HCT116 (cell line): Measurements from ENCODE around the gene DUSP2. TPM values are rescaled to one million over a fixed set of nuclear protein-coding genes. Genes with fewer than 3 reads are reported as not detected.

Source experiments
- ATAC-seq: fragments of 200-7000 bp; cut with Tn5 transposase; 2 replicates; pipeline ENCODE4 v1.9.1; 2020; ENCODE audit warnings: mild to moderate bottlenecking, moderate library complexity
- BruUV-seq: library from RNA; stranded (reverse); fragments of 400-500 nt; replicated peaks from 2 replicates; lab custom pipeline; 2021; lab: Mats Ljungman, UMichigan
- CTCF ChIA-PET: fragments of 300-600 bp; sonication (Branson Sonifier 250); formaldehyde crosslinking; loops from one replicate; lab custom pipeline; 2021; ENCODE audit warnings: antibody characterized with exemption; lab: Charles Lee
- POLR2A ChIA-PET: fragments of 300-600, 350-600 bp; sonication (Branson Sonifier 250); formaldehyde crosslinking; loops from one replicate; lab custom pipeline; 2021; ENCODE audit warnings: antibody characterized with exemption; lab: Charles Lee
- RAD21 ChIA-PET, 2 experiments: fragments of 300-600 bp; sonication (Branson Sonifier 250); formaldehyde crosslinking; loops; one replicate each; lab custom pipeline; 2023; ENCODE audit warnings: low total read pairs in 2 of 2; ENCODE audit not compliant: uncharacterized antibody in 2 of 2, unreplicated experiment in 2 of 2, low non-redundant PET in 1 of 2; lab: Charles Lee
- DNase-seq: peaks from one replicate; pipeline ENCODE4 v3.0.0-alpha.2; 2010; ENCODE audit warnings: low read depth, low spot score
- H2AFZ ChIP-seq: fragments of 200-600 bp; shearing (Covaris generic), sonication (generic); 2 replicates; pipeline ENCODE4 v1.6.1; 2017; ENCODE audit warnings: low read depth, mixed run types, mixed read lengths, antibody characterized with exemption, low read length; ENCODE audit not compliant: poor library complexity, severe bottlenecking
- H3K27ac ChIP-seq: 2 replicates; pipeline ENCODE4 v1.5.1; 2012; ENCODE audit warnings: low read depth, low read length
- H3K27me3 ChIP-seq: fragments of 200-600 bp; sonication (generic); 2 replicates; pipeline ENCODE4 v1.6.1; 2016; ENCODE audit warnings: mixed run types, low read length, mixed read lengths; ENCODE audit not compliant: insufficient read depth
- H3K36me3 ChIP-seq, 2 experiments: fragments of 200-500 bp in 1 of 2; fragments of 200-600 bp in 1 of 2; sonication (Bioruptor generic) in 1 of 2; sonication (generic) in 1 of 2; 2 replicates each; pipeline versions ENCODE4 v1.5.1 to v1.6.1; 2014 to 2016; ENCODE audit warnings: low read length in 2 of 2, inconsistent platforms in 1 of 2, mixed read lengths in 1 of 2, mixed run types in 1 of 2; ENCODE audit not compliant: insufficient read depth in 2 of 2, control insufficient read depth in 1 of 2
- H3K4me1 ChIP-seq, 2 experiments: fragments of 200-600 bp in 1 of 2; sonication (generic) in 1 of 2; 2 replicates each; pipeline versions ENCODE4 v1.5.1 to v1.6.1; 2012 to 2017; ENCODE audit warnings: low read length in 2 of 2, inconsistent platforms in 1 of 2, mild to moderate bottlenecking in 1 of 2, mixed read lengths in 1 of 2, mixed run types in 1 of 2, moderate library complexity in 1 of 2; ENCODE audit not compliant: insufficient read depth in 2 of 2, control insufficient read depth in 1 of 2
- H3K4me2 ChIP-seq: fragments of 200-600 bp; sonication (generic); 2 replicates; pipeline ENCODE4 v1.6.1; 2017; ENCODE audit warnings: mixed run types, low read length, mixed read lengths
- H3K4me3 ChIP-seq, 2 experiments: fragments of 200-600 bp in 1 of 2; sonication (generic) in 1 of 2; replicated peaks in 1 of 2; 2 replicates each; pipeline ENCODE4 v1.5.1; 2011 to 2016; ENCODE audit warnings: low read length in 2 of 2, control low read depth in 1 of 2, low read depth in 1 of 2, mild to moderate bottlenecking in 1 of 2, mixed read lengths in 1 of 2, mixed run types in 1 of 2
- H3K79me2 ChIP-seq: fragments of 200-600 bp; sonication (generic); 2 replicates; pipeline ENCODE4 v1.6.1; 2017; ENCODE audit warnings: mild to moderate bottlenecking, mixed run types, low read length, moderate library complexity, mixed read lengths; ENCODE audit not compliant: insufficient read depth
- H3K9ac ChIP-seq: fragments of 200-600 bp; sonication (generic); 2 replicates; pipeline ENCODE4 v1.6.1; 2016; ENCODE audit warnings: low read length, mixed read lengths
- H3K9me2 ChIP-seq: fragments of 200-600 bp; sonication (generic), shearing (Covaris generic); 2 replicates; pipeline ENCODE4 v1.6.1; 2017; ENCODE audit warnings: mixed run types, mild to moderate bottlenecking, moderate library complexity; ENCODE audit not compliant: insufficient read depth
- H3K9me3 ChIP-seq, 2 experiments: fragments of 200-500 bp in 1 of 2; fragments of 200-600 bp in 1 of 2; sonication (Bioruptor generic) in 1 of 2; sonication (generic) in 1 of 2; 2 replicates each; pipeline ENCODE4 v1.6.1; 2014 to 2017; ENCODE audit warnings: low read length in 2 of 2, mixed read lengths in 2 of 2, inconsistent platforms in 1 of 2, low read depth in 1 of 2, mild to moderate bottlenecking in 1 of 2, mixed run types in 1 of 2, moderate library complexity in 1 of 2; ENCODE audit not compliant: control insufficient read depth in 1 of 2, insufficient read depth in 1 of 2
- H4K20me1 ChIP-seq: fragments of 200-600 bp; sonication (generic), shearing (Covaris generic); 2 replicates; pipeline ENCODE4 v1.6.1; 2017; ENCODE audit warnings: mixed run types, mild to moderate bottlenecking, moderate library complexity; ENCODE audit not compliant: insufficient read depth
- CBX3 ChIP-seq: IDR thresholded peaks from 2 replicates; pipeline ENCODE4 v1.6.1; 2012; ENCODE audit warnings: low read depth
- CEBPB ChIP-seq: IDR thresholded peaks from 2 replicates; pipeline ENCODE4 v1.6.1; 2012; ENCODE audit warnings: low read depth
- EGR1 ChIP-seq: IDR thresholded peaks from 2 replicates; pipeline ENCODE4 v1.6.1; 2012; ENCODE audit warnings: low read depth
- ELF1 ChIP-seq: IDR thresholded peaks from 2 replicates; pipeline ENCODE4 v1.6.1; 2012; ENCODE audit warnings: low read depth, borderline replicate concordance
- EZH2 ChIP-seq: fragments of 200-600 bp; sonication (generic); IDR thresholded peaks from 2 replicates; pipeline ENCODE4 v1.6.1; 2017; ENCODE audit warnings: antibody characterized with exemption, mixed run types
- EZH2phosphoT487 ChIP-seq: fragments of 200-600 bp; IDR thresholded peaks from 2 replicates; pipeline ENCODE4 v1.6.1; 2018; ENCODE audit warnings: antibody characterized with exemption, borderline replicate concordance
- FOSL1 ChIP-seq: IDR thresholded peaks from 2 replicates; pipeline ENCODE4 v1.6.1; 2012; ENCODE audit warnings: low read depth
- JUND ChIP-seq: IDR thresholded peaks from 2 replicates; pipeline ENCODE4 v1.6.1; 2012
- MAX ChIP-seq: IDR thresholded peaks from 2 replicates; pipeline ENCODE4 v1.6.1; 2012
- POLR2A ChIP-seq: IDR thresholded peaks from 2 replicates; pipeline ENCODE4 v1.7.0; 2011; ENCODE audit warnings: borderline replicate concordance; ENCODE audit not compliant: insufficient read depth, insufficient read length; ENCODE audit errors: extremely low read depth
- POLR2AphosphoS5 ChIP-seq: IDR thresholded peaks from 2 replicates; pipeline ENCODE4 v1.6.1; 2011; ENCODE audit warnings: mild to moderate bottlenecking, low read depth, low read length, moderate library complexity
- RAD21 ChIP-seq: IDR thresholded peaks from 2 replicates; pipeline ENCODE4 v1.6.1; 2012; ENCODE audit warnings: low read depth, mild to moderate bottlenecking
- REST ChIP-seq: IDR thresholded peaks from 2 replicates; pipeline ENCODE4 v1.6.1; 2012; ENCODE audit warnings: low read depth
- SP1 ChIP-seq: IDR thresholded peaks from 2 replicates; pipeline ENCODE4 v1.6.1; 2012; ENCODE audit warnings: low read depth
- SRF ChIP-seq: IDR thresholded peaks from 2 replicates; pipeline ENCODE4 v1.6.1; 2012; ENCODE audit warnings: low read depth
- TCF7L2 ChIP-seq: IDR thresholded peaks from 2 replicates; pipeline ENCODE4 v1.7.0; 2011; ENCODE audit warnings: borderline replicate concordance, inconsistent platforms; ENCODE audit not compliant: insufficient read depth, insufficient read length; ENCODE audit errors: extremely low read depth
- YY1 ChIP-seq: IDR thresholded peaks from 2 replicates; pipeline ENCODE4 v1.6.1; 2011; ENCODE audit warnings: low read length, low read depth, moderate library complexity, mild to moderate bottlenecking; ENCODE audit not compliant: insufficient replicate concordance; ENCODE audit errors: extremely low read depth
- ZBTB33 ChIP-seq: IDR thresholded peaks from 2 replicates; pipeline ENCODE4 v1.6.1; 2011; ENCODE audit warnings: mild to moderate bottlenecking, low read length, moderate library complexity; ENCODE audit not compliant: insufficient replicate concordance; ENCODE audit errors: extremely low read depth
- ZFX ChIP-seq: fragments of 450-650 bp; IDR thresholded peaks from 2 replicates; pipeline ENCODE4 v1.6.1; 2017
- ZNF274 ChIP-seq: fragments of 200-500 bp; sonication (Bioruptor generic); IDR thresholded peaks from 2 replicates; pipeline ENCODE4 v1.6.1; 2014; ENCODE audit warnings: mild to moderate bottlenecking, low read depth, low read length, inconsistent platforms
- intact Hi-C: fragments of 100-400 bp; cut with micrococcal nuclease; formaldehyde crosslinking; loops from 2 replicates; pipeline ENCODE4 v1.10.0; 2022
- total RNA-seq: library from RNA; stranded (reverse); gene quantifications from one replicate; pipeline ENCODE4 v1.2.1, GENCODE V29; 2021; ENCODE audit not compliant: unreplicated experiment

The DUSP2 gene
- total RNA-seq, 1 experiment from 2014 or later = 24.5 TPM

- Histone ChIP-seq H3K36me3 (no peaks in the 10 kb centered on the region), H3K9me3 (no peaks in the 10 kb centered on the region), H3K27me3 (no peaks in the 10 kb centered on the region), H3K79me2 (no peaks in the 10 kb centered on the region), H3K4me1 (peaks cover 11 to 16% of the 10 kb centered on the region in 2 experiments)
- POLR2A ChIA-PET = no interaction called here
- RAD21 ChIA-PET = no interaction called here
- TF ChIP-seq MAX (no peak), SP1 (no peak), ELF1 (no peak), ZBTB33 (no peak), RAD21 (no peak), EZH2phosphoT487 (no peak), REST (no peak), YY1 (no peak), EGR1 (no peak), EZH2 (no peak), SRF (no peak), ZFX (no peak), TCF7L2 (no peak), CBX3 (no peak), JUND (no peak), CEBPB (no peak), POLR2AphosphoS5 (no peak), POLR2A (no peak), ZNF274 (no peak), FOSL1 (no peak)
- TF ChIP-seq, all 23 proteins: peak for 0
- Histone ChIP-seq H4K20me1 (no peaks in the 10 kb centered on the region), H3K9ac (no peak overlapping the region), H3K27ac (no peak overlapping the region), H2AFZ (no peak overlapping the region), H3K9me2 (no peaks in the 10 kb centered on the region), H3K4me3 (no peak overlapping the region), H3K4me2 (no peak overlapping the region)
- BruUV-seq = no TSS peak
- no peak for DNase-seq
- CTCF ChIA-PET = interaction anchor here (1.0 kb wide), 1 partner anchor 60 kb away, joined by 4 read pairs; no protein-coding TSS in a partner anchor
- intact Hi-C loops = no loop called here
- no peak for ATAC-seq
These were observed 31.3 kb downstream of the DUSP2 start for GRCh38 chr2:96113951-96114350.
